ENCODE data around the gene GPR142.

Gene GPR142

DNA sequence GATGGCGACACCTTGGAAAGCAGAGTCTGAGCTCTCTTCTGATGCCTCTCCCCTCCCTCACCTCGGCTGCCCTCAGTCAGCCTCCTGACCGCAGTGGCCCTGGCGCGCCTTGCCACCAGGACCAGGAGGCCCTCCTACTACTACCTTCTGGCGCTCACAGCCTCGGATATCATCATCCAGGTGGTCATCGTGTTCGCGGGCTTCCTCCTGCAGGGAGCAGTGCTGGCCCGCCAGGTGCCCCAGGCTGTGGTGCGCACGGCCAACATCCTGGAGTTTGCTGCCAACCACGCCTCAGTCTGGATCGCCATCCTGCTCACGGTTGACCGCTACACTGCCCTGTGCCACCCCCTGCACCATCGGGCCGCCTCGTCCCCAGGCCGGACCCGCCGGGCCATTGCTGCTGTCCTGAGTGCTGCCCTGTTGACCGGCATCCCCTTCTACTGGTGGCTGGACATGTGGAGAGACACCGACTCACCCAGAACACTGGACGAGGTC, 4.4 kb downstream of the GPR142 start:
- no peak for DNase-seq

DNA sequence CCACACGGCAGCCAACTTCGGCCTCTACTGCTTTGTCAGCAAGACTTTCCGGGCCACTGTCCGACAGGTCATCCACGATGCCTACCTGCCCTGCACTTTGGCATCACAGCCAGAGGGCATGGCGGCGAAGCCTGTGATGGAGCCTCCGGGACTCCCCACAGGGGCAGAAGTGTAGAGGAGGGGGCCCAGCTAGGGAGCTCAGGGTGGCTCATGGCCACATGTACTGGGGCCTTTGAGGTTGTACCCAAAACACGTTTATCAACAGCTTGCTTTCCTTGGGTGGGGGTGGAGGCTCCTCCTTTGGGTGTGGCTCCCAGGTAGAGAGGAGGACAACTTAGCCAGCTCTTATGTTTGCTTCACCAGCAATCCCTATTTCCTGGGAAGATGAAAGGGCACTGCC, 5.1 kb downstream of the GPR142 start:
- DNase-seq = no peak

DNA sequence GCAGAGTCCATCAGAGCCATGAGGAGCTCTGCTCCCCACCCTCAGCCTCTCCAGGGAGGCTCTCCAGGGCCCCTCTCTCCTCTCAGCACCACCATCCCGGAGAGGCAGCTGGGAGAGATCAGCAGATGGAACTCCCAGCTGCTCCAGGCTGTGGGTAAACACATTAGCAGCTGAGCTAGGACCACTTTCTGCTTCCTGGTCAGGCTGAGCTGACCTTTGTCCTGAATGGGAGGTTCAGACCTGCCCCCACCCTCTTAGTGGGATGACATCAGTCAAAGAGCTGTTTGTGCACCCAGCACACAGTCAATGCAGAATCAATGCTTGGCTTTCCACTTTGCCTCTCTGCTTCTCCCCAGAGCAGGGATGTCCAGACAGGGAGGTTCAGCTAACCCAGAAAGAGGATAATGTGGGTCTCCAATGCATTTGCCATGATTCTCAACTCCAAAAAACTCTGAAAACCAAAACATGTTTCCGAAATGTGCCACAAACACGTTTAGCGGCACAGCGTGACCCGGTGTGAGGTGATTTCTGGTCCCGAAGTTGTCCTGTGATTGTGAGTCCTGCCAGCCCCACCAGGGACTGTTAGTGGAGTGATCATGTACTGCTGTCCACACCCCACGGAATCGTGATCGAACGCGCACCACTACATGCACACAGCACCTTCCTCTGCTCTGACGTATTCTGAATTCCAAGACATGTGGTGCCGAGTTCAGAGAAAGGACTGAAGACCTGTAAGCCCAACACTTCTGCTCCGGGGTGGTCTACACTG, 6.7 kb downstream of the GPR142 start:
- DNase-seq = no peak

DNA sequence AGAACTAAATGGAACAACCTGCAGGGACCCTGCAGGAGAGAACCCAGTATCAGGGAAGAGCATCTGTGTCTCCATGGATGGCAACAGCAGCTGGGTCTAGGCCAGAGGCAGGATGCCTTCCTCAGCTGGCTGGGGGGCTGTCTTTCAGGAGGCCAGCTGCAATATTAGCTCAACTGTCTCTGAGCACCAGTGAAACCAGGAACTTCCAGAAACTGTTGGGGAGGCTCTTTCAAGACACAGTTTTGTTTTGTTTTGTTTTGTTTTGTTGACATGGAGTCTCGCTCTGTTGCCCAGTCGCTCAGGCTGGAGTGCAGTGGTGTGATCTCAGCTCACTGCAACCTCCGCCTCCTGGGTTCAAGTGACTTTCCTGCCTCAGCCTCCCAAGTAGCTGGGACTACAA, 7.6 kb downstream of the GPR142 start:
- DNase-seq = no peak

DNA sequence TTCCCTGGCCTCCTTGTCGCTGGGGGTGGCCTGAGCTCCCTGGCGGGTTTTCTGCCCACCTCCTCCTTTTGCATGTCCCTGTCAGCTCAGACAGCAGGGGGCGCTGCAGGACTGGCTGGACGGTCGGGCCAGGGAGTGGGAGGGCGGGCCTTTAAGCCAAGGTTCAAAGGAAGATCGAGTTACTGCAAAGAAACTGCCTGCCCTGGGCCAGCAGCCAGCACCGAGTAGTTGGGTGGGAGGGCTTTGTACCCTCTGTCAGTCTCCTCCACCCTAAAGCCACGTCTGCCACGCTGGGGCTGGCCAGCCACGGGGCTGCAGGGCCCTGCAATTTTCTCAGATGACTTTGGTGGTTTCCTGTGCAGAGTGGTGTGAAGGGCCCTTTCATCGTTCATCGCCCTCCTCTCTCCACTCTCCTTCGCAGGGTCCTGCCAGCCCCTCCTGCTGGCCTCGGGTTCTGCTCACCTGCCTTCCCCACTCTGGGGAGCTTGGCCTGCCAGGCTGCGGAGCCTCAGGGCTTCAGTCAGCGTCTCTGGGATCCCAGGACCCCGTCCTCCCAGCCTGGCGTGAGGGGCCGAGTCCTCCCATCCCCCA, 12.3 kb downstream of the GPR142 start:
- peak; percentile 93 for DNase-seq

DNA sequence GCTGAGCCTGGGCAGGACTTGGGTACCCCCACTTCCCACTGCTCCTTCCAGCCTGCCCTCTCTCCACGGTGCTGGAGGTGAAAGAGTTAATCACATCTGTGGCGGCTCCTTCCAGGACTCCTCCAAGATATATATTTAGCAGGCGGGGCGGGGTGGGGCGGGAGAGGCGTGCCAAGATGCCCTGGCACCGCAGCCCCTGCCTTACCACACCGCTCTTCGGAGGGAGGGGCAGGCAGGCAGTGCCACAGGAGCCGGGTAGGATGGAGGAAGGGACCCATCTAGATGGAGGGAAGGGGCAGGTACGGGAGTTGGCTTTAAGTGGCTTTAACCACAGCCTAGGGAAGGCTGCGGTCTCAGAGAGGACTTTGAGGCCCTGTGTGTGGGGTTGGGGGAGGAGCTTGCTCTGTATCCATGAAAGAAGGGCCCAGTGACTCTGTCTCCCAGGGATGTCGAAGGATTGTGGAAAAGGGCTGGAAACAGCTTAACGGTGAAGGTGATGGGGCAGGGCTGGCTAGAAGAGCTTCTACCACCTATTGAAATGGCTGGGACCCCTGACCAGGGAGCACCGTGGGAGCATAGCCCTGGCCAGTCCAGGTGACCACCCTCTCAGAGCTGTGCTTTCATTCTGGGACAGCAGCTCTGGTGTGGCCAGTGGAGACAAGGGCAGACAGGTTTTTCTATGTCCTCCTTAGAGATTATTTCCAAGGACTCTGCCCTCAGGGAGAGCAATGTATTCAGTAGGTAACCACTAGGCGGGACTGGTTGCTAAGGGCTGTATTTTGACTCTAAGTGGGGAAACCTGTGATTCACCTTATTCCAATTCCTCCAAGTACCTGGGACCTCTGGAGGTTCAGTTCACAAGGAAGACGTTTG, 13.0 kb downstream of the GPR142 start:
- no peak for DNase-seq

DNA sequence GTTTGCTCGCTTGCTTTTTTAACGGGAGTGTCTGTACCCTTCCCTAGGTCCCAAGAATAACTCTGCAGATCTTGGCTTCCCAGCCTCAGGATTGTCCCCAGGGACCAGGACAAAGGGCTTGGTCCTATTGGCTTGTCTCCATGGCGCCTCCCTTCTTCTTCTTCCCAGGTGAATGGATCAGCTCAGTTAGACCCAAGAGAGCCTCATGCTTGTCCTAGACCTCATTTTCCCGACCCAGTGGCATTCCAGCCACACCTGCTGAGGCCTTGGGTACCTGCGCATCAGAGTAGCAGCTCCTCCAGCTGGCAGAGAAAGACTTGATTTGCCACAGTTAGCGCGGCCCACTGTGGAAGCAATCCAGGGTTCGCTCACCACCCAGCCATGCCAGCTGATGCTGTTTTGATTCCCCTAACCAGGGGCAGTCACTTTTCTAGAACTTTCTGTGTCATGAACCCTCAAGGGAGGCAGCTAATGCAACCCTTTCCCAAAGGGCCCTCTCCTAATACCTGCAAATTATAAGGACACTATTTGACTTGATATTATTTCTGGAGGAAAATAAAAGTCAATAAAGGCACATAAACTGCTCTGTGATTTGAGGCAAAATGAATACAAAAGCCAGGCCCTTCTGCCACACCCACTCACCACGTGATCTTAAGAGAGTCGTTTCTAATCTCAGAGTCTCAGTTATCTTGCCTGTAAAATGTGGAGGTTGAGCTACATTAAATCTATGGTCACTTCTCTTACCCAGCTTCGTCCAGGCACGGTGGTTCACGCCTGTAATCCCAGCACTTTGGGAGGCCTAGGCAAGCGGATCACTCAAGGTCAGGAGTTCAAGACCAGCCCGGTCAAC, 13.9 kb downstream of the GPR142 start:
- DNase-seq = no peak

DNA sequence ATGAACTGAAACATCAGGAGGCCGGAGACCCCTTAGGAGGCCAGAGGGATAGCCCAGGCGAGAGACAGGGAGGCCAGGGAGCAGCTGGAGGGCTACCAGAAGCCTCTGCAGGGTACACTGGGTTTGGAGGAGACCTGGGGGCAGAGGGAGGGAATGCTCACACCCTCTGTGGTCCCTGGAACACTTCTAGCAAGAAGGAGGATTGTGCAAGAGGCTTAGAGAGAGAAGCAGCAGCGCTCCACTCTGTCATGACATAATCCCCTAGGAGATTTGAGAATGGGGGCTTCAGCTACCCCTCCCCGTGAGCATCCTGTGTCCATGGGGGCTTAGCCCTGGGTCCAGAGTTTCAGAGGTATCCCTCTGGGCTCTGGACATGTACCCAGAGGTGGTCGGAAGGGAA, 15.8 kb downstream of the GPR142 start:
- DNase-seq = no peak

DNA sequence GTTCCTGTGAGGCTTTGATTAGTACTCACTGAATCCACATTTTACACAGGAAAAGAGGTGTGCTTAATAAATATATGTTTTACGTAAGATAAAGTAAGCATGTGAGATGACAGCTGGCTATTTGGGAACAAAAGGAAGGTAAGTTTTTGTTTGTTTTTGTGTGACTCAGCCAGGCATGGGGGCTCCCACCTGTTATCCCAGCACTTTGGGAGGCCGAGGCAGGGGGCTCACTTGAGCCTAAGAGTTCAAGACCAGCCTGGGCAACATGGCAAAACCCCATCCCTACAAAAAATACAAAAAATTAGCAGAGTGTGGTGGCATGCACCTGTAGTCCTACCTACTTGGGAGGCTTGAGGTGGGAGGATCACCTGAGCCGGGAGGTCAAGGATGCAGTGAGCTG, 17.9 kb downstream of the GPR142 start:
- DNase-seq = no peak

GRCh38 chr17:74386386-74386785, 19.1 kb downstream of the GPR142 start:
- DNase-seq = no peak

GRCh38 chr17:74387365-74388218, 20.3 kb downstream of the GPR142 start:
- no peak for DNase-seq

GRCh38 chr17:74389084-74389753, 21.9 kb downstream of the GPR142 start:
- DNase-seq = no peak

- DNase-seq = no peak
Measured at GRCh38 chr17:74389937-74390679, 22.8 kb downstream of the GPR142 start.

- DNase-seq = no peak
Measured at GRCh38 chr17:74390680-74391653, 23.7 kb downstream of the GPR142 start.

- no peak for DNase-seq
Measured at GRCh38 chr17:74391771-74392170, 24.5 kb downstream of the GPR142 start.

DNA sequence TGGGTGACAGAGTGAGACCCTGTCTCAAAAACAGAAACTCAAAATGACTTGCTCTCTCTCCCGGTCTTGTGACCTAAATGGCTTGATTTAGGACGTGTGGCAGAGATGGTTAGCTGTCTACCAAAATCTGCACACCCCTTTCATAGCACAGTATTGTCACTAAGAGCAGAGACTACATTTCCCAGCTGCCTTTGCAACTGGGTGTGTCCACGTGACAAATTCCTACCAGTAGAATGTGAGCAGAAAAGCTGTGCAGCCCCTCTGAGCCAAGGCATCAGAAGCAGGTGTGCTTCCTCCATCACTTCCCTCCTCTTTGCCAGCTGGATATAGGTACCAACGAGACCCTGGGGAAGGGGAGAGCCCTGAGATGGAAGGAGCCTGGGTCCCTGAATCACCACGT, 25.5 kb downstream of the GPR142 start:
- no peak for DNase-seq

DNA sequence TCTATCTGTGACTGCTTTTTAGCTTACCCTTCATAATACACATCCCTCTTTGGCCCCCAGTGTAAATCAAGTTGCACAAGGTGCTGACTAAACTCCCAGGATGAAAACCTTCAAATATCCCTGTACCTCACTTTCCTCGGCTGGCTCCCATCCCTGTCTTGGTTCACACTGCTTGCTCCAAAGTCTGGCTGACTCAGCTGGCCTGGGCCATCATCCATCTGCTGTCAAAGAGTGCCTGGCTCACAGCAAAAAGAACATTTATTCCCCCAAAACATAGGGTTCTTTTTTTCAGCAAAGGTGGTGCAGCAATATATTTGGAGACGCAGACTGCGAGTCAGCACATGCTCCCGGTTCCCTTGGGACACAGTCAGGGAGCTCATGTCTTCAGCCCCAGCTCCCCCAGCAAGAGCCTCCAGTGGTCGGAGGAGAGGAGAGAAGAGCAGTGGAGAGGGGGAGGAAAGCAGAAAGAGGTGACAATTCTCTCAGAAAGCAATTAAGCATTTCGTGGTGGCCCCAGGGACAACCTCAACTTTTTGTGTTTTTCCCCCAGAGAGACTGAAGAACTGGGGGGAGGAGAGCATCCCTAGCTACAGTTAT, 26.1 kb downstream of the GPR142 start:
- DNase-seq = no peak

DNA sequence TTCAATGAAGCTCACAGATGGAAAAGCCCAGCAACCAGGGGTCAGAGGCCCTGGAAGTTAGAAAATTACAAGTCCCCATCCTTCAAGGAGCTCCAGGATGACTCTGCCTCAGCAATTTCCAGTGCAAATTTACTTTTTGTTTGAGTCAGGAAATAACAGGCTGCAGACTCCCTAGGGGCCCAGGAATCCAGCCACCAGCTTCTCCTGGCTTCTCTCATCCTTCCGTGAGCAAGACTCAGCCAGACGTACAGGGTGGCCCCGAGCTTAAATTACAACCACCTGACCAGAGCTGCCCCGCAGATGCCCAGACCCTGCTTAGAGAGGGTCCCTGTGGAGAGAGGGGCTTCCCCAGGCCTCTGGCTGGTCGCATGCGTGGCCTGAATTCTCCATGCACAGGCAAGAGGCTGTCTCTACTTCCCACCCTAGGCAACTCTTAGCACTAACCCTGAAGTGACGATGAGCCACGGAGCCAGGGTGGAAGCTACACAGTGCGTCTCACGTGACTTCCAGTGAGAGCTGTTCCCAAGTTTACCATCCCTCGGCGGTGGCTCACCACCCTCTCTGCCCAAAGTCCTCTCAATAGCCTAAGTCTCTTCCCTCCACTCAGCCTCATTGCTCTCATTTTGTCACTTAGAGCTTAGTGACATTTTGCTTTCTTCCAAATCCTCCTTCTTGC, 27.1 kb downstream of the GPR142 start:
- no peak for DNase-seq
